Measurements from ENCODE around the gene PSMA8.

GRCh38 chr18:26233208-26233607, 99.5 kb downstream of the PSMA8 start:
- no peak for TF ChIP-seq POLR2AphosphoS5 (IDR thresholded peaks at IDR 0.05; ENCODE audit: low read depth, low read length)
- no peak for TF ChIP-seq CTCF (IDR thresholded peaks at IDR 0.05; ENCODE audit: control extremely low read depth in 1 of 3, insufficient read depth in 1 of 3, low read depth in 1 of 3, low read length in 3 of 3)
- no peak for TF ChIP-seq RBBP5 (IDR thresholded peaks at IDR 0.05; ENCODE audit: borderline replicate concordance, low read depth, low read length)
- TF ChIP-seq POLR2A (IDR thresholded peaks at IDR 0.05; ENCODE audit: control extremely low read depth in 1 of 2, low read depth in 2 of 2, low read length in 2 of 2): no peak
- TF ChIP-seq ATF2 (IDR thresholded peaks at IDR 0.05; ENCODE audit: low read length): no peak
- no peak for TF ChIP-seq POU5F1 (IDR thresholded peaks at IDR 0.05; ENCODE audit: low read depth, low read length)
- TF ChIP-seq SIX5 (IDR thresholded peaks at IDR 0.05; ENCODE audit: low read depth, low read length): no peak
- TF ChIP-seq GABPA (IDR thresholded peaks at IDR 0.05; ENCODE audit: borderline replicate concordance, insufficient read depth, low read length): no peak
- no peak for TF ChIP-seq RAD21 (IDR thresholded peaks at IDR 0.05 in 1 of 2, conservative IDR thresholded peaks at IDR 0.05 in 1 of 2; ENCODE audit: low read depth in 2 of 2, low read length in 2 of 2)
- TF ChIP-seq USF2 (IDR thresholded peaks at IDR 0.05; ENCODE audit: low read length): no peak
- no peak for TF ChIP-seq GTF2F1 (IDR thresholded peaks at IDR 0.05; ENCODE audit: borderline replicate concordance, low read depth, low read length)
- TF ChIP-seq EZH2 (IDR thresholded peaks at IDR 0.05; ENCODE audit: low read depth, low read length, severe bottlenecking): no peak
- no peak for TF ChIP-seq KDM5A (IDR thresholded peaks at IDR 0.05; ENCODE audit: low read length)

Data from H1 (cell line).